ENCODE results near the gene TARBP1. TPM values are rescaled to one million over a fixed set of nuclear protein-coding genes. Genes with fewer than 3 reads are reported as not detected.

TARBP1 gene
- total RNA-seq, 1 donor from 2014 or later, result 11.4 TPM

- Histone ChIP-seq H3K9me3 (replicated peaks) (no peaks in the 10 kb centered on the region), H3K4me1 (no peaks in the 10 kb centered on the region), H3K36me3 (peaks cover 72% of the 10 kb centered on the region), H3K27ac (replicated peaks) (no peak overlapping the region), H3K27me3 (ENCODE audit: low read depth) (no peaks in the 10 kb centered on the region), H3K4me3 (no peak overlapping the region)
- DNase-seq, result no peak
- TF ChIP-seq CTCF (IDR thresholded peaks at IDR 0.05; ENCODE audit: borderline replicate concordance), result no peak
- intact Hi-C loops (cut with micrococcal nuclease), result no loop called here
Observed at GRCh38 chr1:234413485-234413884, 65.5 kb downstream of the TARBP1 start.

- Histone ChIP-seq H3K36me3 (peaks cover 68% of the 10 kb centered on the region), H3K9me3 (replicated peaks) (no peaks in the 10 kb centered on the region), H3K4me1 (no peaks in the 10 kb centered on the region), H3K27me3 (ENCODE audit: low read depth) (no peaks in the 10 kb centered on the region), H3K27ac (replicated peaks) (no peak overlapping the region), H3K4me3 (no peak overlapping the region)
- no peak for DNase-seq
- no peak for TF ChIP-seq CTCF (IDR thresholded peaks at IDR 0.05; ENCODE audit: borderline replicate concordance)
- intact Hi-C loops (cut with micrococcal nuclease), result no loop called here
Observed at GRCh38 chr1:234412830-234413229, 66.1 kb downstream of the TARBP1 start.

GRCh38 chr1:234409328-234409727 lies 69.7 kb downstream of the TARBP1 start:
- Histone ChIP-seq H3K27ac (replicated peaks) (no peak overlapping the region), H3K4me1 (peaks cover 8% of the 10 kb centered on the region), H3K4me3 (no peak overlapping the region), H3K27me3 (ENCODE audit: low read depth) (no peaks in the 10 kb centered on the region), H3K36me3 (peaks cover 51% of the 10 kb centered on the region), H3K9me3 (replicated peaks) (no peaks in the 10 kb centered on the region)
- DNase-seq, result no peak
- TF ChIP-seq CTCF (IDR thresholded peaks at IDR 0.05; ENCODE audit: borderline replicate concordance), result no peak
- intact Hi-C loops (cut with micrococcal nuclease), result no loop called here

GRCh38 chr1:234408757-234409156 lies 70.2 kb downstream of the TARBP1 start:
- intact Hi-C loops (cut with micrococcal nuclease), result no loop called here
- Histone ChIP-seq H3K27ac (replicated peaks) (no peak overlapping the region), H3K9me3 (replicated peaks) (no peaks in the 10 kb centered on the region), H3K36me3 (peaks cover 51% of the 10 kb centered on the region), H3K4me1 (peaks cover 8% of the 10 kb centered on the region), H3K27me3 (ENCODE audit: low read depth) (no peaks in the 10 kb centered on the region), H3K4me3 (no peak overlapping the region)
- TF ChIP-seq CTCF (IDR thresholded peaks at IDR 0.05; ENCODE audit: borderline replicate concordance), result no peak
- DNase-seq, result no peak

- intact Hi-C loops (cut with micrococcal nuclease), result no loop called here
- TF ChIP-seq CTCF (IDR thresholded peaks at IDR 0.05; ENCODE audit: borderline replicate concordance), result no peak
- Histone ChIP-seq H3K9me3 (replicated peaks) (no peaks in the 10 kb centered on the region), H3K27ac (replicated peaks) (no peak overlapping the region), H3K4me3 (no peak overlapping the region), H3K27me3 (ENCODE audit: low read depth) (no peaks in the 10 kb centered on the region), H3K36me3 (peaks cover 36% of the 10 kb centered on the region), H3K4me1 (peaks cover 8% of the 10 kb centered on the region)
- no peak for DNase-seq
Observed at GRCh38 chr1:234406871-234407270, 72.1 kb downstream of the TARBP1 start.

- no peak overlapping the region for H3K27ac ChIP-seq (replicated peaks)
- no peak for TF ChIP-seq CTCF (IDR thresholded peaks at IDR 0.05; ENCODE audit: borderline replicate concordance)
- H3K4me1 ChIP-seq, result peaks cover 8% of the 10 kb centered on the region
- peaks cover 30% of the 10 kb centered on the region for H3K36me3 ChIP-seq
- H3K27me3 ChIP-seq (ENCODE audit: low read depth), result no peaks in the 10 kb centered on the region
- no peaks in the 10 kb centered on the region for H3K9me3 ChIP-seq (replicated peaks)
- no peak overlapping the region for H3K4me3 ChIP-seq
- DNase-seq, result no peak
- intact Hi-C loops (cut with micrococcal nuclease), result no loop called here
Observed at GRCh38 chr1:234405676-234406075, 73.3 kb downstream of the TARBP1 start.
